GM18519 (cell line): Measurements from ENCODE around the gene POLD4.
"Not testable (repeated sequence)": the region's sequence is repeated elsewhere in the genome, so short reads cannot be mapped to it uniquely, and the experiment has no call there.

Experiments
- ATAC-seq: cut with Tn5 transposase; IDR thresholded peaks from one replicate; pipeline ENCODE4 v1.9.1; 2021; ENCODE audit warnings: mild to moderate bottlenecking, moderate library complexity; ENCODE audit not compliant: unreplicated experiment, low FRiP score

POLD4 gene

GRCh38 chr11:67320011-67320410 is 33.3 kb downstream of the POLD4 start:
- ATAC-seq = no peak

GRCh38 chr11:67318876-67319275 is 34.5 kb downstream of the POLD4 start:
- ATAC-seq = not testable (repeated sequence)

- no peak for ATAC-seq
Observed at GRCh38 chr11:67317888-67318555, 35.3 kb downstream of the POLD4 start.

GRCh38 chr11:67317205-67317887 is 36.0 kb downstream of the POLD4 start:
- peak; percentile 66 for ATAC-seq

- no peak for ATAC-seq
Observed at GRCh38 chr11:67316882-67317204, 36.5 kb downstream of the POLD4 start.

- ATAC-seq = no peak
Observed at GRCh38 chr11:67315325-67315909, 37.9 kb downstream of the POLD4 start.

GRCh38 chr11:67314218-67314617 is 39.1 kb downstream of the POLD4 start:
- no peak for ATAC-seq

GRCh38 chr11:67313125-67313890 is 40.0 kb downstream of the POLD4 start:
- no peak for ATAC-seq

GRCh38 chr11:67312187-67313021 is 40.9 kb downstream of the POLD4 start:
- no peak for ATAC-seq

- ATAC-seq = no peak
Observed at GRCh38 chr11:67311556-67312082, 41.7 kb downstream of the POLD4 start.

- no peak for ATAC-seq
Observed at GRCh38 chr11:67311051-67311555, 42.2 kb downstream of the POLD4 start.

- no peak for ATAC-seq
Observed at GRCh38 chr11:67310246-67311050, 42.9 kb downstream of the POLD4 start.

- no peak for ATAC-seq
Observed at GRCh38 chr11:67309661-67310061, 43.7 kb downstream of the POLD4 start.

GRCh38 chr11:67309166-67309565 is 44.2 kb downstream of the POLD4 start:
- ATAC-seq = no peak

GRCh38 chr11:67308031-67308866 is 45.1 kb downstream of the POLD4 start:
- ATAC-seq = no peak

GRCh38 chr11:67307545-67308001 is 45.8 kb downstream of the POLD4 start:
- no peak for ATAC-seq

- no peak for ATAC-seq
Observed at GRCh38 chr11:67306769-67307544, 46.4 kb downstream of the POLD4 start.
